ENCODE results near the gene ARMC12. TPM values are rescaled to one million over a fixed set of nuclear protein-coding genes. Genes with fewer than 3 reads are reported as not detected.

ARMC12 gene
- total RNA-seq, 1 donor, result 0.45 TPM

GRCh38 chr6:35746516-35746915, 9.7 kb downstream of the ARMC12 start:
- no peak for TF ChIP-seq CTCF (IDR thresholded peaks at IDR 0.05; ENCODE audit: insufficient read depth, low read length)
- H3K4me3 ChIP-seq (ENCODE audit: low read depth, low read length), result no peak overlapping the region
- no peak for DNase-seq (ENCODE audit: low read depth)

DNA sequence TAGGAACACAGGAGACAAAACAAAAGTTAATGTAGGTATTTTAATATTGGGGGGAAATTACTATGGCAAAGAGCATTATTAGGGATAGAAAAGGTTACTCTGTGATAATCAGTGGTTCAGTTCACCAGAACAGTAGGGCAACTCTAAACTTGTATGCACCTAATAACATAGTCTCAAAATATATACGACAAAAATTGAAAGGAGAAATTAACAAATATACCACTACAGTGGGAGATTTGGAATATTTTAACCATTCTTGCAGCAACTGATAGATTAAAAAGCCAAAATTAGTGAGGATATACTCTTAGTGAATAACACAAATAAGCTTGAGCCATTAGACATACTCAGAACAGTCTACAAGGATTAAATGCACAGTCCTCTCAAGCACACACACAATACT, 11.0 kb downstream of the ARMC12 start:
- no peak for TF ChIP-seq CTCF (IDR thresholded peaks at IDR 0.05; ENCODE audit: insufficient read depth, low read length)
- no peak for DNase-seq (ENCODE audit: low read depth)
- no peak overlapping the region for H3K4me3 ChIP-seq (ENCODE audit: low read depth, low read length)

- no peak for DNase-seq (ENCODE audit: low read depth)
- no peak for TF ChIP-seq CTCF (IDR thresholded peaks at IDR 0.05; ENCODE audit: insufficient read depth, low read length)
- no peak overlapping the region for H3K4me3 ChIP-seq (ENCODE audit: low read depth, low read length)
Measured at GRCh38 chr6:35750557-35750956, 13.7 kb downstream of the ARMC12 start.

DNA sequence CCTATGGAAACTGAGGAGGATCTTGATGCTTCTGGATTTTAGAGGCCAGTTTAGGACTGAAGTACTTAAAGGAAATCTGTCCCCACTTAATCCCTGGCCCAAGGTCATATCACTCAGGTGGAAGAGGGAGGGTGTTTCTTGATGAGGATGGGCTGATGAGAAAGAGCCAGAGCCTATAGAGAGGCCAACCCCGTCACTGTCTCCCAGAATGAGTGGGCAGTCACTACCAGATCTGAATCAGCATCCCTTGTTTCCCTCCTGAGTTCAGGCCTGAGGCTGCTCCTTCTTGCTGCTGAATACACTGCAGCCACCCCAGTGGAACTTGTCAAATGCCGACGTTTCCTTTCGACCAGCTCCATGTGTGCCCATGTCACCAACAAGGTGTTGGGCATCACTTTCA, 14.8 kb downstream of the ARMC12 start:
- TF ChIP-seq CTCF (IDR thresholded peaks at IDR 0.05; ENCODE audit: insufficient read depth, low read length), result no peak
- DNase-seq (ENCODE audit: low read depth), result no peak
- H3K4me3 ChIP-seq (ENCODE audit: low read depth, low read length), result no peak overlapping the region

- no peak overlapping the region for H3K4me3 ChIP-seq (ENCODE audit: low read depth, low read length)
- TF ChIP-seq CTCF (IDR thresholded peaks at IDR 0.05; ENCODE audit: insufficient read depth, low read length), result no peak
- DNase-seq (ENCODE audit: low read depth), result no peak
Measured at GRCh38 chr6:35752330-35752729, 15.5 kb downstream of the ARMC12 start.

- H3K4me3 ChIP-seq (ENCODE audit: low read depth, low read length), result no peak overlapping the region
- no peak for TF ChIP-seq CTCF (IDR thresholded peaks at IDR 0.05; ENCODE audit: insufficient read depth, low read length)
- DNase-seq (ENCODE audit: low read depth), result peak; percentile 13
Measured at GRCh38 chr6:35754452-35755277, 17.8 kb downstream of the ARMC12 start.
